Measurements from ENCODE around the gene OSBPL10. TPM values are rescaled to one million over a fixed set of nuclear protein-coding genes. Genes with fewer than 3 reads are reported as not detected.

OSBPL10 gene
- total RNA-seq, 1 donor from 2014 or later, result 52.7 TPM

- H3K9me3 ChIP-seq (ENCODE audit: insufficient read depth, low read depth, low read length), result no peaks in the 10 kb centered on the region
- no peak overlapping the region for H3K4me2 ChIP-seq (ENCODE audit: low read length)
- Mint-ChIP-seq H3K27ac (ENCODE audit: unreplicated experiment) (no peak overlapping the region), H3K4me3 (ENCODE audit: unreplicated experiment) (no peak overlapping the region), H3K36me3 (ENCODE audit: low read depth, unreplicated experiment) (no peaks in the 10 kb centered on the region), H3K27me3 (ENCODE audit: low read depth, unreplicated experiment) (no peaks in the 10 kb centered on the region), H3K9me3 (ENCODE audit: unreplicated experiment) (no peaks in the 10 kb centered on the region), H3K4me1 (ENCODE audit: low read depth, unreplicated experiment) (peaks cover 28% of the 10 kb centered on the region)
- H3K4me1 ChIP-seq (ENCODE audit: insufficient read depth, low read length), result no peaks in the 10 kb centered on the region
- no peaks in the 10 kb centered on the region for H3K36me3 ChIP-seq (ENCODE audit: insufficient read depth, low read length)
- no peak overlapping the region for H3K4me3 ChIP-seq (ENCODE audit: insufficient read depth, low read depth, low read length)
- DNase-seq (ENCODE audit: low read depth), result no peak
- no peak for FAIRE-seq
- H3K9ac ChIP-seq (ENCODE audit: low read length), result no peak overlapping the region
- no peak overlapping the region for H3K27ac ChIP-seq (ENCODE audit: low read depth, low read length)
- H2AFZ ChIP-seq (ENCODE audit: low read depth, low read length), result no peak overlapping the region
- no peaks in the 10 kb centered on the region for H3K27me3 ChIP-seq (ENCODE audit: insufficient read depth, low read length)
- H4K20me1 ChIP-seq (ENCODE audit: insufficient read depth, low read length), result peaks cover 17% of the 10 kb centered on the region
- no peaks in the 10 kb centered on the region for H3K79me2 ChIP-seq (ENCODE audit: insufficient read depth, low read length)
- TF ChIP-seq EZH2 (IDR thresholded peaks at IDR 0.05; ENCODE audit: insufficient read depth, low read length) (no peak), CTCF (IDR thresholded peaks at IDR 0.05; ENCODE audit: insufficient read depth, low read depth, low read length) (no peak)
Observed at GRCh38 chr3:31934018-31934417, 47.0 kb downstream of the OSBPL10 start.

- no peaks in the 10 kb centered on the region for H3K27me3 Mint-ChIP-seq (ENCODE audit: low read depth, unreplicated experiment)
- no peaks in the 10 kb centered on the region for H3K36me3 Mint-ChIP-seq (ENCODE audit: low read depth, unreplicated experiment)
- FAIRE-seq, result no peak
- H3K4me3 Mint-ChIP-seq (ENCODE audit: unreplicated experiment), result no peak overlapping the region
- peaks cover 8% of the 10 kb centered on the region for H4K20me1 ChIP-seq (ENCODE audit: insufficient read depth, low read length)
- H3K36me3 ChIP-seq (ENCODE audit: insufficient read depth, low read length), result no peaks in the 10 kb centered on the region
- H3K9me3 Mint-ChIP-seq (ENCODE audit: unreplicated experiment), result no peaks in the 10 kb centered on the region
- TF ChIP-seq EZH2 (IDR thresholded peaks at IDR 0.05; ENCODE audit: insufficient read depth, low read length), result no peak
- TF ChIP-seq CTCF (IDR thresholded peaks at IDR 0.05; ENCODE audit: insufficient read depth, low read depth, low read length), result no peak
- no peak overlapping the region for H3K27ac Mint-ChIP-seq (ENCODE audit: unreplicated experiment)
- H3K4me3 ChIP-seq (ENCODE audit: insufficient read depth, low read depth, low read length), result no peak overlapping the region
- no peak overlapping the region for H3K9ac ChIP-seq (ENCODE audit: low read length)
- no peak overlapping the region for H3K27ac ChIP-seq (ENCODE audit: low read depth, low read length)
- H3K27me3 ChIP-seq (ENCODE audit: insufficient read depth, low read length), result no peaks in the 10 kb centered on the region
- H3K79me2 ChIP-seq (ENCODE audit: insufficient read depth, low read length), result no peaks in the 10 kb centered on the region
- H3K4me1 Mint-ChIP-seq (ENCODE audit: low read depth, unreplicated experiment), result peaks cover 28% of the 10 kb centered on the region
- H3K4me2 ChIP-seq (ENCODE audit: low read length), result no peak overlapping the region
- H3K9me3 ChIP-seq (ENCODE audit: insufficient read depth, low read depth, low read length), result no peaks in the 10 kb centered on the region
- no peaks in the 10 kb centered on the region for H3K4me1 ChIP-seq (ENCODE audit: insufficient read depth, low read length)
- no peak for DNase-seq (ENCODE audit: low read depth)
- H2AFZ ChIP-seq (ENCODE audit: low read depth, low read length), result no peak overlapping the region
Observed at GRCh38 chr3:31932990-31933389, 48.1 kb downstream of the OSBPL10 start.

- H3K9ac ChIP-seq (ENCODE audit: low read length), result no peak overlapping the region
- TF ChIP-seq CTCF (IDR thresholded peaks at IDR 0.05; ENCODE audit: insufficient read depth, low read depth, low read length) (no peak), EZH2 (IDR thresholded peaks at IDR 0.05; ENCODE audit: insufficient read depth, low read length) (no peak)
- no peaks in the 10 kb centered on the region for H3K27me3 ChIP-seq (ENCODE audit: insufficient read depth, low read length)
- H3K4me1 ChIP-seq (ENCODE audit: insufficient read depth, low read length), result no peaks in the 10 kb centered on the region
- H3K36me3 ChIP-seq (ENCODE audit: insufficient read depth, low read length), result no peaks in the 10 kb centered on the region
- H3K36me3 Mint-ChIP-seq (ENCODE audit: low read depth, unreplicated experiment), result no peaks in the 10 kb centered on the region
- H3K4me2 ChIP-seq (ENCODE audit: low read length), result no peak overlapping the region
- H2AFZ ChIP-seq (ENCODE audit: low read depth, low read length), result no peak overlapping the region
- H3K9me3 ChIP-seq (ENCODE audit: insufficient read depth, low read depth, low read length), result no peaks in the 10 kb centered on the region
- H3K27me3 Mint-ChIP-seq (ENCODE audit: low read depth, unreplicated experiment), result no peaks in the 10 kb centered on the region
- H3K4me3 ChIP-seq (ENCODE audit: insufficient read depth, low read depth, low read length), result no peak overlapping the region
- H3K4me1 Mint-ChIP-seq (ENCODE audit: low read depth, unreplicated experiment), result peaks cover 18% of the 10 kb centered on the region
- H3K9me3 Mint-ChIP-seq (ENCODE audit: unreplicated experiment), result no peaks in the 10 kb centered on the region
- peaks cover 14% of the 10 kb centered on the region for H4K20me1 ChIP-seq (ENCODE audit: insufficient read depth, low read length)
- no peak for FAIRE-seq
- H3K27ac Mint-ChIP-seq (ENCODE audit: unreplicated experiment), result no peak overlapping the region
- DNase-seq (ENCODE audit: low read depth), result no peak
- no peak overlapping the region for H3K4me3 Mint-ChIP-seq (ENCODE audit: unreplicated experiment)
- no peaks in the 10 kb centered on the region for H3K79me2 ChIP-seq (ENCODE audit: insufficient read depth, low read length)
- H3K27ac ChIP-seq (ENCODE audit: low read depth, low read length), result no peak overlapping the region
Observed at GRCh38 chr3:31929826-31930502, 51.1 kb downstream of the OSBPL10 start.

All from astrocyte (in vitro differentiated cells and primary cell).